GM21528 (cell line): ENCODE measurements around the gene ARMC12.

Source experiments
- ATAC-seq: cut with Tn5 transposase; IDR thresholded peaks from one replicate; pipeline ENCODE4 v1.9.1; 2021; ENCODE audit warnings: mild to moderate bottlenecking, moderate library complexity; ENCODE audit not compliant: unreplicated experiment, low FRiP score

The ARMC12 gene

DNA sequence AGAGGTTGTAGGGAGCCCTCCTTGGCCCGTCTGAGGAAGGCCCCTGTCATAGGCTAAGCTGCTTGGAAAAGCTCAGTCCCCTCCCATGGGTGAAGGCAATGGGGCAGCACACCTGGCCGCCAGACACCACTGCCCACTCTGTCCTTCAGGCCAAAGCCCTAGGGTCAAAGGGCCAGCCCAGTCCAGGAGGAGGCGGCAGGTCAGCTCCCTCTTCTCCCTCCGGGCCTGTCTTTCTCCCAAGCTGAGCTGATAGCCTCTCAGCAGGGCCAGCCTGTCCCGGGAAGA is 34.5 kb downstream of the ARMC12 start:
- ATAC-seq: no peak

DNA sequence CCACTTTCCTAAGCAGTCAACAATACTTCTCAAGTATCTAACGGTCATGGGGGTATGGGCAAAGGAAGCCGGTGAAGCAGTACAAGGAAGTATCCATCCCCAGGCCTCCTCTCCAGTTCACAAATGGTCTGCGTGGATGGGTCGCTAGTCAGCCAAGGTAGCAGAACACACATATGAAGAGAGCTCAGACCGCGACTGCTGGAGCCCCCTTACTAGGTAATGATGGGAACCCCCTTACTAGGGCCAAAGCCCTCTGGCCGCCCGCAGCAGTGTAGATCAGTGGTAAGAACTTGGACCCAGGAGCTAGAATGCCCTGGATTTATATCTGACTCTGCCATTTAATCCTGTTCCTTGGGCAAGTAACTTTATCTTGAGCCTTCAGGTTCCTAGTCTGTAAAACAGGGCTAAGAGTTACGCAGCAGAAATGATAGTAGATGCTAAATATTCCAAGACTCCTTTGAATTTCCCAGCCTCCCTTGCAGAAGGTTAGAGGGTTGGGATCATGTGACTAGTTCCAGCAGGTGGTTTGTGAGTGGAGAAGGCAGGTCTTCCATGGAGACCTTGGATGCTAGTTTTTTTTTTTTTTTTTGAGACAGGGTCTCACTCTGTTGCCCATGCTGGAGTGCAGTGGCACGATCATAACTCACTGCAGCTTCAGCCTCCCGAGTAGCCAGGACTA is 37.4 kb downstream of the ARMC12 start:
- no peak for ATAC-seq

- no peak for ATAC-seq
These were observed 38.2 kb downstream of the ARMC12 start for GRCh38 chr6:35775031-35775430.

DNA sequence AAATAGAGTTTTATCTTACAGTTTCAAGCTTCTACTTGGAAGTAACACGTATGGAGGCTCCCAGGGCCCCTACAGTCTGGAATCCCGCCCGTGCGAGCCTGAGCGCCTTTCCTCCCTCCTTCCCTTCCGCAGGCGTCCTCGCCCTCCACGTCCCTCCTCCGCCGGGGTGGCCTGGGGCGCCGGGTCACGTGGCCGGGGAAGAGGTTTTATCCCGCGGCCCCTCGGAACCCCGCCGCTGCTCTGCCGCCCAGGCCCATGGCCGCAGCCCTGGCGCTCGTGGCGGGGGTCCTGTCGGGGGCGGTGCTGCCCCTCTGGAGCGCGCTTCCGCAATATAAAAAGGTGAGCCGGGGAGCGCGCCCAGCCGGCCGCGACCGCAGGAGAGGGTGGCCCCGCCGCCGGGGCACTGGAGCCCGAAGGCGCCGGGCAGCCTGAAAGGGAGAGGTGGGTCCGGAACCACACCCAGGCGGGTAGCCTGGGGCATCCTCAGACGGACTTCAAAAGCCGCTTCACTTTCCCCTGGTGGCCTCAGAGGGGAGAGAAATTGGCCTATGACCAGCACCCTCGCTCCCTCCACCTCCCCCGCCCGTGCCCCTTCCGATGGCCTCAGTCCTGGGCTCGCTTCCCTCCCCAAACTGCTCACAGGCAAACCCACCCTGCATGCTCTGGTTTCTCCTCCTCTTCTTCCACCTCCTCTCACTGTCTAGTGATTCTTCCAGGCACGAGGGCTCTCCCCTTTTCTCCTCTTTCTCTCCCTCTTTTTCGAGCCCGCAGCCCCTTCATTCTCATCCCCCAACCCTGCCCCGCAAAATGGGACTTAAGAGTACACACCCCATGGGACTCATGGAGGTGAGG is 39.8 kb downstream of the ARMC12 start, which contains the start of gene CLPSL2:
TSS of gene CLPSL2 (plus strand) at position 235 of the 852 bp plus-strand sequence. CDS start at position 256, 21 bp downstream.
- ATAC-seq: no peak

DNA sequence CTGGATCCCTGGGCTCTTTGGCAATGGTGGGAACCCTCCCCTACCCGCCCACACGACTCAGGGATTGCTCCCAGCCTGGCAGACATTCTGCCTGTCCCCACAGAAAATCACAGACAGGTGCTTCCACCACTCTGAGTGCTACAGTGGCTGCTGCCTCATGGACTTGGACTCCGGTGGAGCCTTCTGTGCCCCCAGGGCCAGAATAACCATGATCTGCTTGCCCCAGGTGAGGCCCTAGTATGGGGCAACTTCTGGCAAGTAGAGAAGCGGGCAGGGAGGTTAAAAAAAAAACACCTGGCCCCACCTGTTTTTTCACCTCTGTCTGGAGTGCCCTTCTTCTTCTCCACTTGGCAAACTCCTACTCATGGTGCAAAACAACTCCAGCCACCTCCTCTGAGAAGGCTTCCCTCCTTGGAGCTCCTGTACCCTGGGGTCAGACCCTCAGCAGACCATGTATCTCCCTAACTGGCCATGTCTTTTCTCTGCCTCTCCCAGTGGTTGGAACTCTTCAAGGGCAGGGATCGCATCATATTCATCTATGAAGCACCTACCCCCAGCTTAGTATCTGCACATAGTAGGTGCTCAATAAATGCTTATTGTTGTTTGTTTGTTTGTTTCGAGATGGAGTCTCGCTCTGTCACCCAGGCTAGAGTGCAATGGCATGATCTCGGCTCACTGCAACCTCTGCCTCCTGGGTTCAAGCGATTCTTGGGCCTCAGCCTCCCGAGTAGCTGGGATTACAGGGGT is 40.7 kb downstream of the ARMC12 start:
- no peak for ATAC-seq

GRCh38 chr6:35778437-35778836 is 41.6 kb downstream of the ARMC12 start:
- ATAC-seq: no peak

GRCh38 chr6:35780719-35781118 is 43.9 kb downstream of the ARMC12 start, which contains the start of gene CLPSL1:
Gene CLPSL1 (plus strand): TSS chr6:35781019. CDS start chr6:35781111, 92 bp downstream.
- no peak for ATAC-seq

DNA sequence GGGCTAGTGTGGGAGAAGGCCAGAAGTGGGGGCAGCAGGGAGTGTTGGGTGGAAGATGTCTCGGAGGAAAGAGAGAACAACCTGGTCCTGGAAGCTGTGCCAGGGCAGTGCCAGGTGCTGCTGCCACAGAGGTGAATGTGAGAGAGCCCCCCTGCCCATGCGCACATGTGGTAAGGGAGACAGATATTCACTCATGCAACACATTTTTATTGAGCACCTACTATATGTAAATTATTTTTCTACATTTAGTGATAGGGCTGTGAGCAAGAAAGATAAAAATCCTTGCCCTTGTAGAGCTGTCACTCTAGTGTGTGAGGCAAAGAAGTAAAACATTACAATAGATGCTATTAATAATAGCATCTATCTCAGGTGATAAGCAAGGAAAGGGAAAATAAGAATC is 44.5 kb downstream of the ARMC12 start:
- no peak for ATAC-seq

- ATAC-seq: no peak
These were observed 45.6 kb downstream of the ARMC12 start for GRCh38 chr6:35782424-35782823.

DNA sequence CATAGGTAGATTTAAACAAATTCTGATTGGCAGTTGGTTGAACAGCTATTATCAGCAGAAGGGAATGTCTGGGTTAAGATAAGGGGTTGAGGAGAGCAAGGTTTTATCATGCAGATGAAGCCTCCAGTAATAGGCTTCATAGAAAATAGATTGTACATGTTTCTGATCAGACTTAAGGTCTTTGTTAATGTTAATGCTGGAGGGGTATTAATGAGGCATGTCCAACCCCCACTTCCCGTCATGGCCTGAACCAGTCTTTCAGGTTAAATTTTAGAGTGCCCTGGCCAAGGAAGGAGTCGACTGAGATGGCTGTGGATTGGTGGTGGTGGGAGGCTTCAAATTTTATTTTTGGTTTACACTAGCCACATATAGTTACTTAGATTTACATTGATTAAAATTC is 47.4 kb downstream of the ARMC12 start:
- no peak for ATAC-seq

DNA sequence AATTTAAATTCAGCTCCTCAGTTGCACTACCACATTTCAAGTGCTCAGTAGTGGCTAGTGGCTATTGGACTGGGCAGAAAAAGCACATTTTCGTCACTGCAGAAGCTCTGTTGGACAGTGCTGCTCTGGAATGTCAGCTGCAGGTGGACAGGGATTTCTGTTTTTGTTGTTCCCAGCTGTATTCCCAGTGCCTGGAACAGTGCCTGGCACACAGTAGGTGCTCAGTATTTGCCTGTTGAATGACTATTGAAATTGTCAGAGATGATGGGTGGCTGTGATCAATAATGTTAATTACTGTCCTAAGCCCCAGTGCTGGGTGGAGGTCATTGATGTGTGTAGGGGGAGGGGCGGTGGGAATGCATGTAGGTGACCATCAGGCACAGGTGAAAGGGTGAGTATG is 49.4 kb downstream of the ARMC12 start:
- ATAC-seq: no peak

DNA sequence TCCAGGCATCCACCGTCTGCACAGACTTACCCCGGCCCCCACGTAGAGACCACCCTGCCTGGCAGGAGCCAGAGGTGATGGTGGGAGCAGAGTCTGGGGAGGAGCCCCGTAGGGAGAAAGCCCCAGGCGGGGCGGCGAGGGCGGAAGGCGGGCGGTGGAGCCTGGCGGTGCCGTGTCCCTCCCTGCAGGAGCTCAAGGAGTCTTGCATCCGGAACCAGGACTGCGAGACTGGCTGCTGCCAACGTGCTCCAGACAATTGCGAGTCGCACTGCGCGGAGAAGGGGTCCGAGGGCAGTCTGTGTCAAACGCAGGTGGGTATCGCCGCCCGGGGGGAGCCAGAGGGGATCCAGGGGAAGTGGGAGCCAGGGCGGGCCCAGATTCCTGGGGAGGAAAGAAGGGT is 50.0 kb downstream of the ARMC12 start:
- ATAC-seq: no peak

- no peak for ATAC-seq
These were observed 50.7 kb downstream of the ARMC12 start for GRCh38 chr6:35787266-35788218.

DNA sequence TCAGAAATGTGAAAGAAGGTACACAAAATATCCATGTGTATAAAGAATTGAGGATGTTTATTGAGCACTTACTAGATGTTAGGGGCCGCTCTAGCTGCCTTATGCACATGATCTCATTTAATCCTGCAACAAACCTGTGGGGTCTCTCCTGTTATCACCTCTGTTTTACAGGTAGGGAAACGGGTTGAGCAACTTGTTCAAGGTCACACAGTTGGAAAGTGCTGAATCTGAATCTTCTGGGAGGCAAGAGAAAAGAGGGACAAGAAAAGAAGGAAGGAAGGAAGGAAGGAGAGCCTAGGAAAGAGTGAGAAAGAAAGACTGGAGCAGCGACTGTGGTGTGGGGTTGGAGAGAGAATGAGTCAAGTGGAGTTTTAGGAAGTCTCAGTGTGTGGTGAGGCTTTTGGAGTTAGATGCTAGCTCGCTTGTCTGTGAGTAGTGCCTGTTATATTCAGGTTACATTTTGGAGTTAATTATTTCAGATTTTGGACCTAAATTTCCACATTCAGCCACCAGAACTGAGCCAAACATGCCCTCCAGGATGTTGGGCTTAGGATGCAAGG is 51.7 kb downstream of the ARMC12 start:
- no peak for ATAC-seq

- ATAC-seq: no peak
These were observed 53.9 kb downstream of the ARMC12 start for GRCh38 chr6:35790683-35791082.

DNA sequence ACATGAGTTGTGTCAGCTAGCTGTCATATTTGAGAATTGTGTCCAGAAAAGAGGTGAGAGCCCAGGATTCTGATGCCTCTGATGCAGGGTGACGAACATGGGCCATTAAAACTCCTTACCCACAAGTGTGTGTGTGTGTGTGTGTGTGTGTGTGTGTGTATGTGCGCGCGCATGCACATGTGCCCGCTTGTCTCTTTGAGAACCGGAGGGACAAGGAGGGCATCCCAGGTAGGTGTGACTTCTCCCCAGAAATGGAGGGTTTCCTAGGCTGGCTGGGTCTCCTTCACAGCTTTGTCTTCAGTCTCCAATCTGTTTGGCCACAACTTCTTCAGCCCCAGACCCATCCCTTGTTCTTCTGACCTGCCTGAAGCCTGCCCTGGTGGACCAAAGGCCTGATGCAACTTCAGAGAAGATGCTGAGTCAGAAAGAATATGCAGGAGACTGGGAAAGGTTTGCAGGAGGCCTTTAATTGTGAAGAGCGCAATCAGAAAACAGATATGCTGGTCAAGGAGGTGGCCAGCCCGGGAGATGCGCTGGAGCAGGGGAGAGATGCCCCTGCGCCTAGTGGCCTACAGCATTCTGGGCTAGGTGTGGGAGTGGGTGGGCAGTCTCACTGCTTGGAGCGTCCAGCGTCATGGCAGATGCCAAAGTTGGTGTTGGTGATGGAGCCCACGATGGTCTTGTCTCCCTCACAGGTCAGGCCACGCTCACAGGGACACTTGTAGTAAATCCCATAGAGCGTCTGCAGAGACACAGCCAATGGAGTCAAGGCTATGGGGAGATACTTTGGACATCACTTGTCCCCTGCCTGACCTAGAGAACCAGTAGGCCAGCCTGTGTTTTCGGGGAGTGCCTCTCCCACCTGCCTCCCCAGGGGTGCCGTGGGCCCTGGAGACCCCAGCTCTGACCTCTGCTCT is 58.0 kb downstream of the ARMC12 start:
- no peak for ATAC-seq

DNA sequence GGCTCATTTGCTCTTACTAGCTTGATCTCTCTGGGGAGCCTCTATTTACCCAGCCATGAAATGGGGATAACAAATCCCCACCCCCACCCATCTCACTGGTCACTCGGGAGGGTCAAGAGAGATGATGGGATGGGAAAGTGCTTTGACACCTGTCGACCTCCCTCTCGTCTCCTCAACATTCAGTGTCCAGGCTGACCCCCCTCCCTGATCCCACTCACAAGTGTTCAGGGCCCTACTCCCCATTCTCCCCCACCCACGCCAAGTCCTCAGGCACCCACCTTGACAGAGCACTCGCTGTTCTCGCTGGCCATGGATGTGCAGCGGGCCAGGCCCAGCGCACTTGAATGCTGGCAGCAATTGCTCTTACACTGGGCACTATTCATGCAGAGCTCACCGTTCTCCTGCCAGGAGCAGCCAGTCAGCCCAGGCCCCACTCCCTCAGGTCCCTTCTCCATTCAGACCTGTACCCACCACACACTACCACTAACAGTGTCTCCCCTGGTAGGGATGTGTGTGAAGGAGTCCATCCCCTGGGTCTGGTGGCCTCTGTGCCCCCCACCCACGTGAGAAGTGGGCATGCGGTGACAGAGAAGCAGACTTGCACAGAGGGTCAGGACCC is 58.7 kb downstream of the ARMC12 start:
- ATAC-seq: no peak

- ATAC-seq: no peak
These were observed 59.4 kb downstream of the ARMC12 start for GRCh38 chr6:35796236-35796635.
